ENCODE data around the gene TRMT6.

DNA sequence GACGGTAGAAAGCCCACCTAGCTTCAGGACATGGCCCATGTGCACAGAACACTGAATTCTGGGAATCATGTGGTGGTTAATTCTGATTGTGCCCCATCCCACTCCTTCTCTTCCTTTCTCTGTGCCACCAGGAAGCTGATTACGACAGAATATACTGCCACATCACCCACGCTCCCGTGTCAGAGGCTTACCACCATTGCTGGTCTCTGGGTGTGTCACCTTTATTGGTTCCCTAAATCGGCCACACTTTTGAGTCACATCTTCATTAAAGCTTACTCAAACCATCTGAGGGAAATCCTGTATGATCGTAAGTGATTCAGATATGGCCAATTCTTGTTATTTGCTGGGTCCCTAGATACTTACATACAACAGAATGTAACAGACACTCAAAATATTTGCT is 3.1 kb downstream of the TRMT6 start:
- TF ChIP-seq EP300 (IDR thresholded peaks at IDR 0.05): no peak
- TF ChIP-seq, protein P1, sequence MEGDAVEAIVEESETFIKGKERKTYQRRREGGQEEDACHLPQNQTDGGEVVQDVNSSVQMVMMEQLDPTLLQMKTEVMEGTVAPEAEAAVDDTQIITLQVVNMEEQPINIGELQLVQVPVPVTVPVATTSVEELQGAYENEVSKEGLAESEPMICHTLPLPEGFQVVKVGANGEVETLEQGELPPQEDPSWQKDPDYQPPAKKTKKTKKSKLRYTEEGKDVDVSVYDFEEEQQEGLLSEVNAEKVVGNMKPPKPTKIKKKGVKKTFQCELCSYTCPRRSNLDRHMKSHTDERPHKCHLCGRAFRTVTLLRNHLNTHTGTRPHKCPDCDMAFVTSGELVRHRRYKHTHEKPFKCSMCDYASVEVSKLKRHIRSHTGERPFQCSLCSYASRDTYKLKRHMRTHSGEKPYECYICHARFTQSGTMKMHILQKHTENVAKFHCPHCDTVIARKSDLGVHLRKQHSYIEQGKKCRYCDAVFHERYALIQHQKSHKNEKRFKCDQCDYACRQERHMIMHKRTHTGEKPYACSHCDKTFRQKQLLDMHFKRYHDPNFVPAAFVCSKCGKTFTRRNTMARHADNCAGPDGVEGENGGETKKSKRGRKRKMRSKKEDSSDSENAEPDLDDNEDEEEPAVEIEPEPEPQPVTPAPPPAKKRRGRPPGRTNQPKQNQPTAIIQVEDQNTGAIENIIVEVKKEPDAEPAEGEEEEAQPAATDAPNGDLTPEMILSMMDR (IDR thresholded peaks at IDR 0.05): no peak
